Measurements from ENCODE around the gene PBX3.

PBX3 gene

GRCh38 chr9:126000256-126000655 lies 253.1 kb downstream of the PBX3 start:
- no peak for DNase-seq

- DNase-seq = no peak
These were observed 253.8 kb downstream of the PBX3 start for GRCh38 chr9:126000731-126001580.

GRCh38 chr9:126001581-126002225 lies 254.5 kb downstream of the PBX3 start:
- DNase-seq = no peak

- no peak for DNase-seq
These were observed 255.5 kb downstream of the PBX3 start for GRCh38 chr9:126002476-126003350.

- no peak for DNase-seq
These were observed 261.9 kb downstream of the PBX3 start for GRCh38 chr9:126009047-126009446.

GRCh38 chr9:126014726-126015125 lies 267.6 kb downstream of the PBX3 start:
- no peak for DNase-seq

GRCh38 chr9:126015424-126015823 lies 268.3 kb downstream of the PBX3 start:
- DNase-seq = no peak

- DNase-seq = no peak
These were observed 269.6 kb downstream of the PBX3 start for GRCh38 chr9:126016579-126017290.

Data from NCI-H748 treated with DMSO at 0.1 percent for 48 hours (cell line).